SIG-M5 (cell line): Measurements from ENCODE around the gene ISM1.

Experiments used
- DNase-seq: peaks from one replicate; lab custom pipeline; 2025; lab: John Stamatoyannopoulos, UW

ISM1 gene

GRCh38 chr20:13313201-13313600, 92.1 kb downstream of the ISM1 start:
- DNase-seq = no peak

- DNase-seq = no peak
These were observed 96.4 kb downstream of the ISM1 start for GRCh38 chr20:13317439-13317838.

GRCh38 chr20:13318871-13319521, 97.9 kb downstream of the ISM1 start:
- no peak for DNase-seq

GRCh38 chr20:13320702-13321101, 99.6 kb downstream of the ISM1 start:
- no peak for DNase-seq

- no peak for DNase-seq
These were observed 100.3 kb downstream of the ISM1 start for GRCh38 chr20:13321416-13321815.

- no peak for DNase-seq
These were observed 101.1 kb downstream of the ISM1 start for GRCh38 chr20:13322198-13322597.

- DNase-seq = no peak
These were observed 101.5 kb downstream of the ISM1 start for GRCh38 chr20:13322621-13323020.

- no peak for DNase-seq
These were observed 104.0 kb downstream of the ISM1 start for GRCh38 chr20:13325033-13325432.

- no peak for DNase-seq
These were observed 104.8 kb downstream of the ISM1 start for GRCh38 chr20:13325796-13326340.

- DNase-seq = no peak
These were observed 110.5 kb downstream of the ISM1 start for GRCh38 chr20:13331536-13331935.

GRCh38 chr20:13333036-13333435, 112.0 kb downstream of the ISM1 start:
- no peak for DNase-seq

GRCh38 chr20:13333793-13334192, 112.7 kb downstream of the ISM1 start:
- DNase-seq = no peak

GRCh38 chr20:13336308-13337089, 115.4 kb downstream of the ISM1 start:
- DNase-seq = no peak

GRCh38 chr20:13337090-13337784, 116.2 kb downstream of the ISM1 start:
- no peak for DNase-seq

GRCh38 chr20:13338097-13338661, 117.1 kb downstream of the ISM1 start:
- DNase-seq = no peak

GRCh38 chr20:13338999-13339411, 117.9 kb downstream of the ISM1 start:
- DNase-seq = no peak

- DNase-seq = no peak
These were observed 119.0 kb downstream of the ISM1 start for GRCh38 chr20:13340088-13340487.

GRCh38 chr20:13341737-13342393, 120.8 kb downstream of the ISM1 start:
- DNase-seq = no peak

- no peak for DNase-seq
These were observed 121.6 kb downstream of the ISM1 start for GRCh38 chr20:13342469-13343242.

- no peak for DNase-seq
These were observed 123.6 kb downstream of the ISM1 start for GRCh38 chr20:13344671-13345070.
